ENCODE measurements around the gene TRIP12. TPM values are rescaled to one million over a fixed set of nuclear protein-coding genes. Genes with fewer than 3 reads are reported as not detected.
"Not testable (repeated sequence)": the region's sequence is repeated elsewhere in the genome, so short reads cannot be mapped to it uniquely, and the experiment has no call there.

TRIP12 gene
- total RNA-seq, 2 experiments from 2014 or later = 251 to 258 TPM

DNA sequence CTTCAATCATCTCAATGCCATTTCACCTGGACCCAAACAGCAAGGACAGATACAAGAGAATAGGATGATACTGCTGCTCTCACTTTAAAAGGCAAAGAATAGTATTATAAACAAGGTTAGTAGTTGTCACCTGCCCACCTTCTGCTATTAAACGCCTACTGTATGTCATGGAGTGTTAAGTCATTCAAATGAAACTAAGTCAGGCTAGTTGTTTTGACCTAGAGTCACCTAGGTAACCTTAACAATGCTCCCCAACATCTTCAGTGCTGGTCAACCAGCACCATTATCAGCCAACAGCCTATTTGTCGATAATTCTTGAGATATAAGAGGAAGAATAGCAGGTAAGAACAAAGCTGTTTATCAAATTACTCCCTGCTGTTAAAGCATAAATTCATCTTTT is 39.2 kb downstream of the TRIP12 start:
- POLR2A ChIA-PET = no interaction called here

DNA sequence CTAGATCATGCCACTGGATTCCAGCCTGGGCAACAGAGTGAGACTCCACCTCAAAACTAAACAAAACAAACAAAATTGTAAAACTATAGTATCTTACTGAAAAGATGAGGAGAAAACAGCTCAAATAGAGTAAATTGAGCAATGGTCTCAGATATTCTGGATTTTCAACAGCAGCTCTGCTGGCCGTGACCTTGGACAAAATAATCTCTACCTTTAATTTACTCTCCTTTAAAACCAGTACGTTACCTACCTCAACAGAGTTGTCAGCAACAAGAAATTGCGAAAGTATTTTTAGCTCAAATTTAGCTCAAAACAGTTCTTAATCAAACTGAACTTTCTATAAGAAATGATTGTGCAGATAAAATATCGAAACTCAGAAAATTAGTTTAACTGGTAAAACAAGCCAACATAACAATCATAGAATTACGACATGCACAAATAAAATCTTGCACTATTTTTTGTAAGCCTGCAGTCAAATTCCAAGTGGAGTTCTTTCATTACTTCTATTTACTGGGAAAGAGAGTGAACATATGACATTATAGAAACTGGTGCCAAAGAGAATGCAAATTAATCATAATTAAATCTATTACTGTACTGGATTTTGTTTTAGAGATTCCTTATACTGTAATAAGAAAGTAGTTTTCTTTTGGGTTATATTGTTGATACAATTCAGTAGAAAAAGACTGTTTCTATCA is 40.8 kb downstream of the TRIP12 start:
- ChIA-PET POLR2A (no interaction called here), CTCF (no interaction called here)

More for the DNA sequence above, 39.2 kb downstream of the TRIP12 start:
- CTCF ChIA-PET = no interaction called here

DNA sequence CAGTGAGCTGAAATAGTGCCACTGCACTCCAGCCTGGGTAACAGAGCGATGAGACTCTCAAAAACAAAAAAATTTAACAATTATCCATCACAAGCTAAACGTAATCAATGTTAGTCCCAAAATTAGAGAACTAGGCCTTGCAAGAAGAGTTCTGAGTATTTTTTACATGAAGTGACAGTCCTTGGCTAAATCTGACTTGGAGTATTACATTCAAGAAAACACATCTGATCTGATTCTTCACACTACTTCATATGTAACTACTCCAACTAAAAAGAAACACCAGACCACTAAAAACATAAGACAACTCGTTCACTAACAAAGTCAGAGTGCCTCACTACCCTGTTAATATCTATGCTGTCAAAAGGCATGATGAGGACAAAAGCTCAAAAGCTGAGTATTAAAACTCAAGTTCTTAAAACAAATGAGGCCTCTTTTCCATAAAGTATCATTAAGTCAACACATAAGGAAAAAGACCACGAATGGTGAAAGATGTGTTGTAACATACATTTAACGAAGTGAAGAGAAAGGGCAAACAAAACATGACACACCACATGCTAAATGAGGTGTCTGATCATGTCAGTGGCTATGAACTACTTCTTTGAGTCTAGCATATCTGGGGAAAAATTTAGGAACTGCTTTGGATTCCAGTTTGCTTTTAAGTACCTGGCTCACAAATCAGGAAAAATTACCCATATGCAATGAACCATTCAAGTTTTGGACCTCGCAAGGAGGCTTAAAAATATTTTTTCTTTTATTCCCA is 42.4 kb downstream of the TRIP12 start:
- CTCF ChIA-PET = no interaction called here
- POLR2A ChIA-PET = no interaction called here

DNA sequence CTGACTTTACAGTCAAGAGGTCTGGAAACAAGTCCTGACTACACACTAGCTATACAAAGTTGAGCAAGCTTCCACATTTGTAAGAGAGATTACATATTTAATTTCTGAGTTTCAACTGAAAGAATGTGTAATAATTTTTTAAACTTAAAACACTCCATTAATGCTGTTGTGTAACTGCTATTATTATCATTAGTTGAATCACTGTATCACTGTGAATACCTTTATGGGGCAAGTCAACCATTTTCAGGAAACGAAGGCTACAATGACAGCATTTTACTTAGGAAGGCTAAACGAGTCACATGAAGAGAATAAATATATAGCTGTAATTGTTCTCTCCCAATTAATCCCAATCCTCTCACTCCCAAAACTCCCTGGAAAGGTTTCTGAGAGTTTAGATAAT is 46.3 kb downstream of the TRIP12 start:
- CTCF ChIA-PET = interaction anchor here (1.0 kb wide), 1 partner anchor 10 kb away, joined by 4 read pairs; no protein-coding TSS in a partner anchor
- POLR2A ChIA-PET = no interaction called here

DNA sequence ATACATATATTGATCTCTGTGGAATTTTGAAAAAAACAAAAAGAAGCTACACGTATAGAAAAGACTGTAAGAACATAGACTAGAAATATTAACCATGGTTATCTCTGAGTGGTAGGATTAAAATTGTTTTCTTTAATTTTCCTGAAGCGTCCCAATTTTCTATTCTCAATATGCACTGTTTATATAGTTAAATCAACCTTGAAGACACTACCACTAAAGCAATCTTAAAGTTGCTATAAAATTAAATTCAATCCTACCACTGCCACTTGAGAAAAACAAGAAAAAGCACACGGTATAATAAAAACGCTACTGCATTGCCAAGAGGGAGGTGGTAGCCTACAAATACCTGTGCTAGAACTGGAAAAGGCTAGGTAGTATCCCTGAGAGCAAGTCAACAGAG is 47.2 kb downstream of the TRIP12 start:
- POLR2A ChIA-PET = no interaction called here
- CTCF ChIA-PET = interaction anchor here (1.0 kb wide), 1 partner anchor 11 kb away, joined by 4 read pairs; no protein-coding TSS in a partner anchor

DNA sequence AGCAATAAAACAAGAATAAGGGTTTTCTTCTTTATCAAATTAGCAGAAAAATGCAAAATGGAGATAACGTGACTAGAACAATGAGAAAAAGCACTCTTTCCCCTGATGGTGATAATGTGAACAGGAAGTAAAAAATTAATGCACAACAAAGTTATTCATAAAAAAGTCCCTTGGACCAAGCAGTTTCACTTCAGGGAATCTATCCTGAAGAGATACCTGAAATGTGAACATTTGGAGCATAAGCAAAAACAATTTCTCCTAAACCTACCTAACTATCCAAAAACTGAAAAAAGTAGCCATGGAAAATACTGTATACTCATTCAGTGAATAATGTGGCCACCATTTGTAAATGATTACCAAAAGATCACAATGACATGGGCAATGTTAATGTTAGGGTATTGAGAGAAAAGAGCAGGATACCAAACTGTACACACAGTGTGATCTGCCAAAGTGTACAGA is 48.7 kb downstream of the TRIP12 start:
- ChIA-PET CTCF (no interaction called here), POLR2A (no interaction called here)

DNA sequence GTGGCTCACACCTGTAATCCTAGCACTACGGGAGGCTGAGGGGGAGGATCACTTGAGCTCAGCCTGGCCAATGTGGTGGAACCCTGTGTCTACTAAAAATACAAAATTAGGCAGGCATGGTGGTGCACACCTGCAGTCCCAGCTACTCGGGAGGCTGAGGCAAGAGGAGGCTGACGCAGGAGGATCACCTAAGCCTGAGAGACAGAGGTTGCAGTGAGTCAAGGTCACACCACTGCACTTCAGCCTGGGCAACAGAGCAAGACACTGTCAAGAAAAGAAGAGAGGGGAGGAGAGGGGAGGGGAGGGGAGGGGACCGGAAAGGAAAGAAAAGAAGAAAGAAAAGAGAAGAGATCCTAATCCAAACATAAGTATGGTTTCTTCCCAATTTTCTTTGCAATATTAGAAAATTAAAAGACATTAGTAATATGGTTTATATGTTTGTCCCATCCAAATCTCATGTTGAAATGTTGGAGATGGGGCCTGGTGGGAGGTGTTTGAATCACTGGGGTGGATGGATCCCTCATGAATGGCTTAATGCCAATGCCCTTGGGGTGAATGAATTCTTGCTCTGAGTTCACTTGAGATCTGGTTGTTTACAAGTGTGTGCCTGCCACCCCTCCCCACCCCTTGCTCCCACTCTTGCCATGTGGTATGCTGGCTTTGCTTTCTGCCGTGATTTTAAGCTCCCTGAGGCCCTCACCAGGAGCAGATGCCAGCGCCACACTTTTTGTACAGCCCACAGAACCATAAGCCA is 50.7 kb downstream of the TRIP12 start:
- POLR2A ChIA-PET = no interaction called here
- CTCF ChIA-PET = no interaction called here

DNA sequence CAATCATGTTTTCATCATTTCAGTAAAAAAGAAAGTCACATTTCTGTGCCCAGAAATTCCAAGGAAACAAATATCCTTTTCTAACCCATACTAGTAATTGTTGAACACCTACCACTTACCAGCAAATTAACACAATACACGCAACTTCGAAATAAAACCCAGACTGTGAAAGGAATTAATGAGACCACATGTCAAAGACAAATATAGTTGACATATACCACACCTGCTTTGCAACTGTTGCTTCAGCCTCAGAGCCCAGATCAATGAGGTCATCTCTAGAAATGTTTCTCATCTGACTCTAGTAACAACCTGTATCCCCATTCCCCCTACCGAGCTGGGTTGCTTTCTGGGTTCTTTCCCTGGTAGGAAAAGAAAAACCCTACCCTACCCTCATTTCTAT is 52.6 kb downstream of the TRIP12 start:
- ChIA-PET POLR2A (no interaction called here), CTCF (no interaction called here)

DNA sequence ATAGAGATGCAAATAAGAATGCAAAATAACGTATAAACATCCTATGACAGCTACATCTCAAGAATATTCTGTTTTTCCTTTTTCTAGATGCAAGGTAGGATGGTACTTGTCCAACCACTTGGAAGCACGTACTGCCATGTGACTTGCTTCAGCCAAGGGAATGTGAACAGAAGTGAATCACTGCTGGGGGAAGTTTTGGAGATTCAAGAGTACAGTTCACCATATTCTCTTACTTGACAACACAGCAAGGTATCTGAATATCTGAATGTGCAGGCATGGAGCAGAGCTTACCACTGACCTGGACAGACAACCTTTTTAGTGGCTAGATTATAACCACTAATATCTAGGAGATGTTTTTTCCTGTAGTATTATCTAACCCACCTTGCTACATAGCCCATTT is 53.0 kb downstream of the TRIP12 start:
- CTCF ChIA-PET = no interaction called here
- POLR2A ChIA-PET = no interaction called here

DNA sequence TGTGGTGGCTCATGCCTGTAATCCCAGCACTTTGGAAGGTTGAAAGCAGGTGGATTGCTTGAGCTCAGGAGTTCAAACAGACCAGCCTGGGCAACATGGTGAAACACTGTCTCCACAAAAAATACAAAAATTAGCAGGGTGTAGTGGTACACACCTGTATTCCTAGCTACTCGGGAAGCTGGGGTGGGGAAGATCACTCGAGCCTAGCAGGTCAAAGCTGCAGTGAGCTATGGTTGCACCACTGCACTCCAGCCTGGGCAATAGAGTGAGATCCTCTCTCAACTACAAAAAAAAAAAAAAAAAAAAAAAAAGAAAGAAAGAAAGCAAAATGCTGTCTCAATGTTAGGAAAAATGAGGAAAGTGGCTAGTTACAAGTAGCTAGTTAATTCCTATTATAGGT is 56.8 kb downstream of the TRIP12 start:
- POLR2A ChIA-PET = no interaction called here
- CTCF ChIA-PET = interaction anchor here (0.7 kb wide), 1 partner anchor 12 kb away, joined by 3 read pairs; no protein-coding TSS in a partner anchor

DNA sequence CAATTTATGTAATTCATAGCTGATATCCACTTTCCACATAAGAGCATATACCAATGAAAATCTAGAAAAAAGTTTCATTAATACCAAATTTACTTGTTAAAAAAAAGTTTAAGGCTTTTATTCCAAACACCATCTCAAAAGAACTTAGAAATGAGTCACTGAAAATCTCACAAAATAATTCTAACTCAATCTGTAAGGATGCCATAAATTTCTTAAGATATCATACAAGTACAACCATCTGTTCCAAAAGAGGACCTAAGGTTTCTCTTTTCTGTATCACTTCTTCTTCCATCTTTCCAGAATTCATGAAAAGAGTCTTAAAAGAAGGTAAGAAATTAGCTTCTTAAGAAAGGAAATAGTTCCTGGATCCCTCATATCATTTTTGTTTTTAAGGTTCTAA is 60.4 kb downstream of the TRIP12 start:
- POLR2A ChIA-PET = no interaction called here
- CTCF ChIA-PET = no interaction called here

DNA sequence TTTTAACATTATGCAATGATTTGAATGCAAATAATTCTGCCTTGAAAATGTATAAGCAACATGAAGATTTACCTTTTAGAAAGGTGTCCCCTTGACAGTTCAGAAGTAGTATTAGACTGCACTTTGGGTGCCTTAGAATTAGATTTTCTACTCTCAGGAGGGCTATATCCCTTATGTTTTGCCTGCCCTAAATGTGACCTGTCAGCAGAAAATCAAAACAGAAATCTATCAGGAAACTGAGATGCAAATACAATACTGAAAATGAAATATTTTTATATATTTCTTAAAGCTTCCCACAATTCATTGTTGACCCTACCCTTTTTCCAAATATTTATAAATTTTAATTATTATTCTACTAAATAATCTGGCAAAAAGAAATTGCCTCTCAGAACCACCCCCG is 61.5 kb downstream of the TRIP12 start:
- ChIA-PET CTCF (no interaction called here), POLR2A (no interaction called here)

DNA sequence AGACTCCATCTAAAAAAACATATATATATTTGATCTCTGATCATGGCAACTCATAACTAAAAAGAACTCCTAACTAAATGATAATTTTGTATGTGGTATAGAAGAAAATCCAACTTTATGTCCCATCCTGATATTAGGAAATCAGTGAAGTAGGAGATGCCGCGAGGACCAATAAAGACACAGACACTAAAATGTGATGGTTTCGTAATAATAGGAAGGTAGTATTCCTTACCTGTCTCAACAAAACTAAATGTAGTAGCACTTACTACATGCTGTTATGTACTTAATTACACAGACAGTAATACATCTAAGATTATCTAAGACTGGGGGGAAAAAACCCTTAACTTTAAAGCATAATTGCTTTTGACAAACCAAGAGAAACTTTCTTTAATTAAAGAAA is 63.5 kb downstream of the TRIP12 start:
- ChIA-PET CTCF (no interaction called here), POLR2A (no interaction called here)

DNA sequence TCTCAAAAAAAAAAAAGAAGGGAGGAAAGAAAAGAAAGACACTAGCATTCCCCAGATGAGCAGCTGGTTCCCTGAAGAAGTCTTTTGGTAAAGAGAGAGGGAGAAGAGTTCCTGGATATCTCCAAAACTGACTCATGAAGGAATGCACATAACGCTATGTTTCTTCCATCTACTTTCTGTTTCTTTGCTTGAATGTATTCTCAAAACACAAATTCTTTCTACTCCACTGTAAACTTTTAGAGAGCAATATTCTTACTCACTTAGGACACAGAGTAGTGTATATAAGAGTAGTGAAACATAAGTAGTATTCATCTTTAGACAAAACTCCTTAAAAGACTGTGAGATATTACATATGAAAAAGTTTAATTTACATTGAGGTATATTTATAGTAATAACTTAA is 64.2 kb downstream of the TRIP12 start:
- POLR2A ChIA-PET = no interaction called here
- CTCF ChIA-PET = no interaction called here

DNA sequence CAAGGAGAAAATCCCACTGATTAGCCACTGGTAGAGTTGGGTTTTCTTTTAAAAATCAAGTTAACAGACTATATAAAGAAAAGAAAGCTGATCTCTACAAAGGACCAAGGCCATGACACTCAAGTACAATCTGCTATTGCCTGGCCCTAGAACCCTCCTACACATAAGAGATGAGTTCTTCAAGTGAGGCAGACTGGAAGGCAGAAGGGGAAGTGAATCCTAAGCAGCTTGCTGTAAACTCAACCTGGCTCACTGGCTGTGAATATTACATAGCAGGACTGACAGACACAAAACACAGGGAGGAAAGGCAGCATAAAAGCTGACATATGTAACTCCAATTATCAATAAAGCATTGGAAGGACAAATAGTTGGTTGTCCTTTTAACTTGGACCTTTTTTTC is 65.4 kb downstream of the TRIP12 start:
- ChIA-PET POLR2A (no interaction called here), CTCF (no interaction called here)

DNA sequence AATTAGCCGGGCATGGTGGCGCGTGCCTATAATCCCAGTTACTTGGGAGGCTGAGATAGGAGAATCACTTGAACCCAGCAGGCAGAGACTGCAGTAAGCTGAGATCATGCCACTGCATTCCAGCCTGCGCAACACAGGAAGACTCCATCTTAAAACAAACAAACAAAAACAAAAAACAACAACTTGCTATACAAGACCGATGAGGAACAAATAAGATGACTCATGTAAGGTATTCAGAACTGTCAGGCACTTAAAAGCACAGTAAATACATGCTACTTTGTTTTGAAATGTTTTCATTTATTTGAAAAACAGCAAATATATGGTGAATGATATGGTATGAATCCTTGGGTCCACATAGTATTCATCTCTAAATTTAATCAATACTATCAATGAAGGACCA is 66.7 kb downstream of the TRIP12 start:
- POLR2A ChIA-PET = no interaction called here

DNA sequence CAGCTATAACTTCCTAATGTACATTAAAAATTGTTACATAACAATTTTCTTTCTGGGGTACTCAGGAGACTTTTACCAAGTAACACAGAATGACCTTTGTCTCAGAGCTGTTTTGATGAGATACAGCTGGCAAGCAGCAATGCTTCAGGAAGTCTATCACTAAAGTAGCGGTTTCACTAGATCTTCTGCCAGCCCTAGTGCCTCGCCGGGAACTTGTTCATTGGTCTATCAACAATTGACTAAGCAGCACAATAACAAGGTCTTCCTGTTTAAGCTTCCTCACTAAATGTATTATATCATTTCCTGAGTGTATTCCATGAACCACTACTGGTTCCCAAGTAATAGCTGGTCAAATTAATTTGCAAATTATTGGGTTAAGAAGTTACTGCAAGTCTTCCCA is 69.2 kb downstream of the TRIP12 start:
- ChIA-PET POLR2A (no interaction called here), CTCF (interaction anchor here (1.2 kb wide), 1 partner anchor 307 kb away, joined by 3 read pairs; no protein-coding TSS in a partner anchor)

More for the DNA sequence above, 66.7 kb downstream of the TRIP12 start:
- CTCF ChIA-PET = interaction anchor here (0.7 kb wide), 1 partner anchor 92 kb away, joined by 3 read pairs; no protein-coding TSS in a partner anchor

DNA sequence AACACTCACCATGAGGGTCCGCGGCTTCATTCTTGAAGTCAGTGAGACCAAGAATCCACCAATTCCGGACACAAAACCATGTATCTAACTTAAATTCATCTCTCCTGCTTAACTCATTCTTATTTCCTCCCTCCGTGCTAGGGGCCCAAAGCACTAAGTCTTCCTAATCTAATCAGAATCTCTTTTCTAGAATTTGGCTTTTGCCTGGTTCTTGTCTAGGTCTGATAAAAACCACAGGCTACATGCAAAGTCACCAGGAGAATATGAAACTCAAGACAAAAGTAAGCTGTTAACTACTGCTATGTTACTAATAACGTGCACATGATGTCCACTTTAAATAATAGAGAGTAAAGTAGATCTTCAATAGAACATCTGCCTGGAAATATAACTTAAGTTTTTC is 69.9 kb downstream of the TRIP12 start:
- CTCF ChIA-PET = no interaction called here
- POLR2A ChIA-PET = no interaction called here

DNA sequence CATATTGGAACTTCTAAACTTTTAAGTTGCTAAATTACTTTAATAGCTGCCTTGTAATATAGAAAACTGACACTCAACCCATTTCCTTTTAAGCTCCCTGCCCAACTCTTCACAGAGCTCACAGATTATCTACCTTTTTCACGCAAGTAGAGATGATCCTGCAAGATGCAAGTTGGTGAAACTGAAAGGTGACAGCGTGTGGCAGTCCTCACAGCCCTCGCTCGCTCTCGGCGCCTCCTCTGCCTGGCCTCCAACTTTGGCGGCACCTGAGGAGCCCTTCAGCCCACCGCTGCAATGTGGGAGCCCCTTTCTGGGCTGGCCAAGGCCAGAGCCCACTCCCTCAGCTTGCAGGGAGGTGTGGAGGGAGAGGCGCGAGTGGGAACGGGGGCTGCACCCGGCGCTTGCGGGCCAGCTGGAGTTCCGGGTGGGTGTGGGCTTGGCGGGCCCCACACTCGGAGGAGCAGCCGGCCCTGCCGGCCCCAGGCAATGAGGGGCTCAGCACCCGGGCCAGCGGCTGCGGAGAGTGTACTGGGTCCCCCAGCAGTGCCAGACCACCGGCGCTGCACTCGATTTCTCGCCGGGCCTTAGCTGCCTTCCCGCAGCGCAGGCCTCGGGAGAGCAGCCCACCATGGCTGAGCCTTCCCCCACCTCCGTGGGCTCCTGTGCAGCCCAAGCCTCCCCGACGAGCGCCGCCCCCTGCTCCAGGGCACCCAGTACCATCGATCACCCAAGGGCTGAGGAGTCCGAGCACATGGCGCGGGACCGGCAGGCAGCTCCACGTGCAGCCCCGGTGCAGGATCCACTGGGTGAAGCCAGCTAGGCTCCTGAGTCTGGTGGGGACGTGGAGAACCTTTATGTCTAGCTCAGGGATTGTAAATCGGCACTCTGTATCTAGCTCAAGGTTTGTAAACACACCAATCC is 71.2 kb downstream of the TRIP12 start:
- CTCF ChIA-PET = interaction anchor here (0.7 kb wide), 1 partner anchor 816 kb away, joined by 3 read pairs; no protein-coding TSS in a partner anchor
- POLR2A ChIA-PET = not testable (repeated sequence)

DNA sequence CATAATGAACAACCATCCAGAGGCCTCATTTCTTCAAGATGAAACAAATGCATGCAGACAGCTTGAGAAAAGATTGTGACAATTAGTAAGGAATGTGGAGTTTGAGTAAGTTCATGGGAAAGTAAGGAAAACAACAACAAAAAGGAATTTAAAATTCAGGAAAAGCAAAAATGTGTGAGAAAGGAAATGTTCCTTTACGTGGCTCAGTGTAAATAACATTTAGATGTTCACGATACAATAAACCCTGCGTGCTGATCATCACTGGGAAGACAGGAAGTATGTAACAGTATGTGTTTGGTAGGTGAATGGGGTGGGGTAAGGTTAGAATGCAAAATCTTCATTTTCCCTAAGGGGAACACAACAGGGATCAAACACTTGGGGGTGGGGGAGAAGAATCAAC is 72.7 kb downstream of the TRIP12 start:
- CTCF ChIA-PET = no interaction called here

More for the DNA sequence above, 72.7 kb downstream of the TRIP12 start:
- POLR2A ChIA-PET = no interaction called here

Data from activated CD8-positive, alpha-beta memory T cell treated with anti-CD3 and anti-CD28 coated beads for 36 hours (primary cell).